Measurements from ENCODE around the gene CAPN10.
"Not testable (repeated sequence)": the region's sequence is repeated elsewhere in the genome, so short reads cannot be mapped to it uniquely, and the experiment has no call there.

The CAPN10 gene

GRCh38 chr2:240557101-240557751 lies 29.3 kb upstream of the CAPN10 start:
- no peak for DNase-seq (ENCODE audit: low read depth in 1 of 2, low spot score in 1 of 2)
- no peak for TF ChIP-seq JUND (IDR thresholded peaks at IDR 0.05; ENCODE audit: low read depth)
- in situ Hi-C loops (cut with HindIII; ENCODE audit: low pct_unique_long_range_greater_than_20kb, low sequenced_read_pairs): no loop called here

- DNase-seq (ENCODE audit: low read depth in 1 of 2, low spot score in 1 of 2): peak; percentile 79 to 93
- in situ Hi-C loops (cut with HindIII; ENCODE audit: low pct_unique_long_range_greater_than_20kb, low sequenced_read_pairs): no loop called here
- TF ChIP-seq JUND (IDR thresholded peaks at IDR 0.05; ENCODE audit: low read depth): no peak
Observed at GRCh38 chr2:240557808-240558207, 28.7 kb upstream of the CAPN10 start, which contains the start of gene ANKMY1. Gene ANKMY1, minus strand, starts transcription at chr2:240557988. Its CDS starts 653 bp downstream, at chr2:240557335.

- no peak for TF ChIP-seq JUND (IDR thresholded peaks at IDR 0.05; ENCODE audit: low read depth)
- in situ Hi-C loops (cut with HindIII; ENCODE audit: low pct_unique_long_range_greater_than_20kb, low sequenced_read_pairs): no loop called here
- DNase-seq (ENCODE audit: low read depth in 1 of 2, low spot score in 1 of 2): no peak
Observed at GRCh38 chr2:240558236-240558761, 28.2 kb upstream of the CAPN10 start.

- DNase-seq (ENCODE audit: low read depth in 1 of 2, low spot score in 1 of 2): no peak
- no peak for TF ChIP-seq JUND (IDR thresholded peaks at IDR 0.05; ENCODE audit: low read depth)
- in situ Hi-C loops (cut with HindIII; ENCODE audit: low pct_unique_long_range_greater_than_20kb, low sequenced_read_pairs): no loop called here
Observed at GRCh38 chr2:240559286-240559685, 27.2 kb upstream of the CAPN10 start.

GRCh38 chr2:240560084-240560479 lies 26.5 kb upstream of the CAPN10 start, which contains the start of gene DUSP28:
Gene DUSP28, plus strand, starts transcription at chr2:240560357. Its CDS starts 328 bp downstream, at chr2:240560685.
- no peak for TF ChIP-seq JUND (IDR thresholded peaks at IDR 0.05; ENCODE audit: low read depth)
- in situ Hi-C loops (cut with HindIII; ENCODE audit: low pct_unique_long_range_greater_than_20kb, low sequenced_read_pairs): no loop called here
- peak; percentile 78 to 90 for DNase-seq (ENCODE audit: low read depth in 1 of 2, low spot score in 1 of 2)

- no peak for TF ChIP-seq JUND (IDR thresholded peaks at IDR 0.05; ENCODE audit: low read depth)
- in situ Hi-C loops (cut with HindIII; ENCODE audit: low pct_unique_long_range_greater_than_20kb, low sequenced_read_pairs): no loop called here
- peak; percentile 66 to 97 for DNase-seq (ENCODE audit: low read depth in 1 of 2, low spot score in 1 of 2)
Observed at GRCh38 chr2:240560480-240561324, 25.8 kb upstream of the CAPN10 start.

GRCh38 chr2:240561325-240561971 lies 25.1 kb upstream of the CAPN10 start:
- in situ Hi-C loops (cut with HindIII; ENCODE audit: low pct_unique_long_range_greater_than_20kb, low sequenced_read_pairs): no loop called here
- DNase-seq (ENCODE audit: low read depth in 1 of 2, low spot score in 1 of 2): peak in 1 of 2 experiments; percentile 74
- TF ChIP-seq JUND (IDR thresholded peaks at IDR 0.05; ENCODE audit: low read depth): no peak

GRCh38 chr2:240563231-240563630 lies 23.3 kb upstream of the CAPN10 start:
- DNase-seq (ENCODE audit: low read depth in 1 of 2, low spot score in 1 of 2); in situ Hi-C loops (cut with HindIII; ENCODE audit: low pct_unique_long_range_greater_than_20kb, low sequenced_read_pairs): not testable (repeated sequence)

GRCh38 chr2:240563951-240564560 lies 22.5 kb upstream of the CAPN10 start:
- DNase-seq (ENCODE audit: low read depth in 1 of 2, low spot score in 1 of 2): no peak
- in situ Hi-C loops (cut with HindIII; ENCODE audit: low pct_unique_long_range_greater_than_20kb, low sequenced_read_pairs): no loop called here
- TF ChIP-seq JUND (IDR thresholded peaks at IDR 0.05; ENCODE audit: low read depth): no peak

GRCh38 chr2:240564561-240565332 lies 21.8 kb upstream of the CAPN10 start:
- in situ Hi-C loops (cut with HindIII; ENCODE audit: low pct_unique_long_range_greater_than_20kb, low sequenced_read_pairs): no loop called here
- no peak for DNase-seq (ENCODE audit: low read depth in 1 of 2, low spot score in 1 of 2)
- no peak for TF ChIP-seq JUND (IDR thresholded peaks at IDR 0.05; ENCODE audit: low read depth)

- in situ Hi-C loops (cut with HindIII; ENCODE audit: low pct_unique_long_range_greater_than_20kb, low sequenced_read_pairs): no loop called here
- no peak for TF ChIP-seq JUND (IDR thresholded peaks at IDR 0.05; ENCODE audit: low read depth)
- DNase-seq (ENCODE audit: low read depth in 1 of 2, low spot score in 1 of 2): peak in 1 of 2 experiments; percentile 43
Observed at GRCh38 chr2:240565333-240566202, 21.0 kb upstream of the CAPN10 start.
